Naive B cell (primary cell): Measurements from ENCODE around the gene SEC14L1. TPM values are rescaled to one million over a fixed set of nuclear protein-coding genes. Genes with fewer than 3 reads are reported as not detected.
"Not testable (repeated sequence)": the region's sequence is repeated elsewhere in the genome, so short reads cannot be mapped to it uniquely, and the experiment has no call there.

Experiments
- ATAC-seq, 2 donors: fragments of 150-1000 bp; cut with Tn5 transposase; 2 replicates each; pipeline ENCODE4 v1.10.0; 2021; ENCODE audit warnings: low read depth in 2 of 2, mild to moderate bottlenecking in 2 of 2, moderate library complexity in 2 of 2
- DNase-seq: peaks from one replicate; pipeline ENCODE4 v3.0.0; 2022
- H3K27ac Mint-ChIP-seq, 6 donors: one replicate each; pipeline ENCODE4 v1.8.0; 2020 to 2022; ENCODE audit warnings: mild to moderate bottlenecking in 6 of 6, mixed read lengths in 6 of 6, moderate library complexity in 5 of 6, inconsistent platforms in 2 of 6
- H3K27me3 Mint-ChIP-seq, 3 donors: one replicate each; pipeline ENCODE4 v1.8.0; 2021 to 2022; ENCODE audit warnings: mixed read lengths in 3 of 3, mild to moderate bottlenecking in 1 of 3
- H3K36me3 Mint-ChIP-seq, 2 donors: one replicate each; pipeline ENCODE4 v1.8.0; 2020 to 2022; ENCODE audit warnings: mixed read lengths in 2 of 2, inconsistent platforms in 1 of 2, mild to moderate bottlenecking in 1 of 2
- H3K4me1 Mint-ChIP-seq, 3 donors: one replicate each; pipeline ENCODE4 v1.8.0; 2020 to 2022; ENCODE audit warnings: mixed read lengths in 3 of 3, inconsistent platforms in 1 of 3, mild to moderate bottlenecking in 1 of 3, moderate library complexity in 1 of 3
- H3K4me3 Mint-ChIP-seq, 8 donors: one replicate each; pipeline ENCODE4 v1.8.0; 2020 to 2022; ENCODE audit warnings: mild to moderate bottlenecking in 8 of 8, mixed read lengths in 8 of 8, moderate library complexity in 8 of 8, inconsistent platforms in 2 of 8
- H3K9me3 Mint-ChIP-seq, 7 donors: one replicate each; pipeline ENCODE4 v1.8.0; 2020 to 2022; ENCODE audit warnings: mixed read lengths in 7 of 7, mild to moderate bottlenecking in 5 of 7, inconsistent platforms in 2 of 7, moderate library complexity in 1 of 7
- polyA plus RNA-seq, 6 donors: library from polyadenylated mRNA; unstranded; fragments of 300-500 nt; fragmentation: Illumina TruSeq; gene quantifications; one replicate each; pipeline ENCODE4 v1.2.3, GENCODE V29; 2021; ENCODE audit warnings: low read depth in 6 of 6

The SEC14L1 gene
- polyA plus RNA-seq, 6 donors from 2014 or later: 14.4 to 21.6 (median 17.4) TPM

- no peak for DNase-seq
- H3K4me3 Mint-ChIP-seq: peak overlapping the region in 1 of 8 donors; percentile 7
- no peaks in the 10 kb centered on the region for H3K9me3 Mint-ChIP-seq
- peaks cover 47 to 71% (median 59%) of the 10 kb centered on the region in 3 donors for H3K4me1 Mint-ChIP-seq
- peak overlapping the region in 2 of 6 donors; percentile 12 to 71 for H3K27ac Mint-ChIP-seq
- ATAC-seq: no peak
- peaks cover 40 to 51% of the 10 kb centered on the region in 2 donors for H3K36me3 Mint-ChIP-seq
- H3K27me3 Mint-ChIP-seq: no peaks in the 10 kb centered on the region
These were observed 8.3 kb downstream of the SEC14L1 start for GRCh38 chr17:77148940-77149510.

- Mint-ChIP-seq H3K27me3 (no peaks in the 10 kb centered on the region), H3K4me1 (peaks cover 51 to 69% (median 57%) of the 10 kb centered on the region in 3 donors)
These were observed 9.4 kb downstream of the SEC14L1 start for GRCh38 chr17:77150196-77150595.

GRCh38 chr17:77151186-77151585 is 10.4 kb downstream of the SEC14L1 start:
- peak overlapping the region in 1 of 6 donors; percentile 33 for H3K27ac Mint-ChIP-seq
- no peak overlapping the region for H3K4me3 Mint-ChIP-seq
- DNase-seq (no peak), ATAC-seq (no peak)
- H3K27me3 Mint-ChIP-seq: no peaks in the 10 kb centered on the region
- H3K9me3 Mint-ChIP-seq: no peaks in the 10 kb centered on the region
- H3K36me3 Mint-ChIP-seq: peaks cover 47 to 51% of the 10 kb centered on the region in 2 donors
- H3K4me1 Mint-ChIP-seq: peaks cover 52 to 69% (median 56%) of the 10 kb centered on the region in 3 donors

More at GRCh38 chr17:77150196-77150595, 9.4 kb downstream of the SEC14L1 start:
- ATAC-seq (no peak), DNase-seq (no peak)
- H3K36me3 Mint-ChIP-seq: peaks cover 40 to 51% of the 10 kb centered on the region in 2 donors
- H3K9me3 Mint-ChIP-seq: no peaks in the 10 kb centered on the region
- H3K4me3 Mint-ChIP-seq: peak overlapping the region in 1 of 8 donors; percentile 6
- H3K27ac Mint-ChIP-seq: peak overlapping the region in 2 of 6 donors; percentile 13 to 29

- Mint-ChIP-seq H3K4me1 (peaks cover 47 to 61% (median 50%) of the 10 kb centered on the region in 3 donors), H3K36me3 (peaks cover 42 to 45% of the 10 kb centered on the region in 2 donors)
- H3K27me3 Mint-ChIP-seq, H3K9me3 Mint-ChIP-seq, DNase-seq, H3K27ac Mint-ChIP-seq, H3K4me3 Mint-ChIP-seq, ATAC-seq: not testable (repeated sequence)
These were observed 11.3 kb downstream of the SEC14L1 start for GRCh38 chr17:77152056-77152455.

- Mint-ChIP-seq H3K4me3 (no peak overlapping the region), H3K27ac (peak overlapping the region in 1 of 6 donors; percentile 52), H3K9me3 (peaks cover 0 to 2% (median 0%) of the 10 kb centered on the region in 7 donors), H3K36me3 (peaks cover 31 to 39% of the 10 kb centered on the region in 2 donors), H3K27me3 (no peaks in the 10 kb centered on the region), H3K4me1 (peaks cover 46 to 58% (median 50%) of the 10 kb centered on the region in 3 donors)
- DNase-seq: no peak
- ATAC-seq: no peak
These were observed 12.7 kb downstream of the SEC14L1 start for GRCh38 chr17:77153472-77153871.

- peak overlapping the region in 1 of 6 donors; percentile 52 for H3K27ac Mint-ChIP-seq
- no peaks in the 10 kb centered on the region for H3K27me3 Mint-ChIP-seq
- no peak for ATAC-seq
- no peak overlapping the region for H3K4me3 Mint-ChIP-seq
- H3K36me3 Mint-ChIP-seq: peaks cover 25 to 32% of the 10 kb centered on the region in 2 donors
- H3K9me3 Mint-ChIP-seq: peaks cover 0 to 2% (median 0%) of the 10 kb centered on the region in 7 donors
- H3K4me1 Mint-ChIP-seq: peaks cover 39 to 53% (median 48%) of the 10 kb centered on the region in 3 donors
- DNase-seq: no peak
These were observed 13.3 kb downstream of the SEC14L1 start for GRCh38 chr17:77153999-77154586.

- Mint-ChIP-seq H3K27ac (peak overlapping the region in 3 of 6 donors; percentile 8 to 64 (median 28)), H3K27me3 (no peaks in the 10 kb centered on the region), H3K36me3 (peaks cover 17 to 27% of the 10 kb centered on the region in 2 donors), H3K4me3 (no peak overlapping the region), H3K9me3 (peaks cover 0 to 2% (median 0%) of the 10 kb centered on the region in 7 donors), H3K4me1 (peaks cover 40 to 56% (median 56%) of the 10 kb centered on the region in 3 donors)
- no peak for DNase-seq
- ATAC-seq: no peak
These were observed 14.4 kb downstream of the SEC14L1 start for GRCh38 chr17:77155125-77155524.

- Mint-ChIP-seq H3K4me1 (peaks cover 44 to 73% (median 66%) of the 10 kb centered on the region in 3 donors), H3K36me3 (peaks cover 8 to 11% of the 10 kb centered on the region in 2 donors), H3K27ac (peak overlapping the region in 2 of 6 donors; percentile 24 to 52)
- not testable (repeated sequence) for DNase-seq, H3K4me3 Mint-ChIP-seq, H3K27me3 Mint-ChIP-seq, H3K9me3 Mint-ChIP-seq, ATAC-seq
These were observed 17.0 kb downstream of the SEC14L1 start for GRCh38 chr17:77157766-77158165.

- DNase-seq (no peak), ATAC-seq (no peak)
- Mint-ChIP-seq H3K27ac (peak overlapping the region in 1 of 6 donors; percentile 9), H3K4me3 (peak overlapping the region in 1 of 8 donors; percentile 8), H3K36me3 (peaks cover 15% of the 10 kb centered on the region in 2 donors), H3K27me3 (no peaks in the 10 kb centered on the region), H3K4me1 (peaks cover 54 to 80% (median 71%) of the 10 kb centered on the region in 3 donors), H3K9me3 (peaks cover 0 to 2% (median 0%) of the 10 kb centered on the region in 7 donors)
These were observed 19.5 kb downstream of the SEC14L1 start for GRCh38 chr17:77160091-77160874.

- peaks cover 10 to 15% of the 10 kb centered on the region in 2 donors for H3K36me3 Mint-ChIP-seq
- H3K4me3 Mint-ChIP-seq: no peak overlapping the region
- DNase-seq (no peak), ATAC-seq (no peak)
- no peak overlapping the region for H3K27ac Mint-ChIP-seq
- H3K9me3 Mint-ChIP-seq: peaks cover 0 to 5% (median 0%) of the 10 kb centered on the region in 7 donors
- H3K27me3 Mint-ChIP-seq: no peaks in the 10 kb centered on the region
- peaks cover 52 to 82% (median 71%) of the 10 kb centered on the region in 3 donors for H3K4me1 Mint-ChIP-seq
These were observed 20.2 kb downstream of the SEC14L1 start for GRCh38 chr17:77160875-77161530.

- H3K4me1 Mint-ChIP-seq: peaks cover 49 to 88% (median 71%) of the 10 kb centered on the region in 3 donors
- peak overlapping the region in 2 of 8 donors; percentile 16 to 32 for H3K4me3 Mint-ChIP-seq
- H3K36me3 Mint-ChIP-seq: peaks cover 8 to 15% of the 10 kb centered on the region in 2 donors
- DNase-seq: no peak
- no peak for ATAC-seq
- H3K27ac Mint-ChIP-seq: peak overlapping the region in 2 of 6 donors; percentile 79 to 90
- no peaks in the 10 kb centered on the region for H3K27me3 Mint-ChIP-seq
- H3K9me3 Mint-ChIP-seq: peaks cover 0 to 9% (median 0%) of the 10 kb centered on the region in 7 donors
These were observed 21.2 kb downstream of the SEC14L1 start for GRCh38 chr17:77161953-77162352.

- peak overlapping the region in 4 of 6 donors; percentile 31 to 87 (median 72) for H3K27ac Mint-ChIP-seq
- peaks cover 56 to 82% (median 71%) of the 10 kb centered on the region in 3 donors for H3K4me1 Mint-ChIP-seq
- DNase-seq: no peak
- no peak overlapping the region for H3K4me3 Mint-ChIP-seq
- no peak for ATAC-seq
- peaks cover 6 to 18% (median 7%) of the 10 kb centered on the region in 7 donors for H3K9me3 Mint-ChIP-seq
- no peaks in the 10 kb centered on the region for H3K27me3 Mint-ChIP-seq
- H3K36me3 Mint-ChIP-seq: peaks cover 17 to 18% of the 10 kb centered on the region in 2 donors
These were observed 22.2 kb downstream of the SEC14L1 start for GRCh38 chr17:77163001-77163400.
